ENCODE results near the gene ALOXE3. TPM values are rescaled to one million over a fixed set of nuclear protein-coding genes. Genes with fewer than 3 reads are reported as not detected.

Gene ALOXE3
- polyA plus RNA-seq, 2 of the 4 experiments (the other 2 are of a cell fraction) = 0.35 to 0.40 TPM

DNA sequence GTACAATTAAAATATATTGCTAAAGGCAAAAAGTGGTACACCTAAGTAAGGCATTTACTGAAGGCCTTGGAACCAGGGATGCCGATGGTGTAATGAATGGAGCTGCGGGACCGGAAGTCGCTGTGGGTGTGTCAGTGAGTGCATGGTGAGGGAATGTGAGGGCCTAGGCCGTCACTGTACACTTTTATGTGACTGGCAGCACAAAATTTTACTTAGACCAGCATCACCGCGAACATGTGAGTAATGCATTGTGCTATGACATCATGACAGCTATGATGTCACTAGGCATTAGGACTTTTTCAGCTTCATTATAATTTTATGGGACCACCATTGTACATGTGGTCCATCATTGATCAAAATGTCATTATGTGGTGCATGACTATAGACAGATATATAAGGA, 64.7 kb downstream of the ALOXE3 start:
- POLR2A ChIA-PET = interaction anchor here (0.7 kb wide), 1 partner anchor 12 kb away, joined by 3 read pairs; no protein-coding TSS in a partner anchor
- FAIRE-seq = no peak

DNA sequence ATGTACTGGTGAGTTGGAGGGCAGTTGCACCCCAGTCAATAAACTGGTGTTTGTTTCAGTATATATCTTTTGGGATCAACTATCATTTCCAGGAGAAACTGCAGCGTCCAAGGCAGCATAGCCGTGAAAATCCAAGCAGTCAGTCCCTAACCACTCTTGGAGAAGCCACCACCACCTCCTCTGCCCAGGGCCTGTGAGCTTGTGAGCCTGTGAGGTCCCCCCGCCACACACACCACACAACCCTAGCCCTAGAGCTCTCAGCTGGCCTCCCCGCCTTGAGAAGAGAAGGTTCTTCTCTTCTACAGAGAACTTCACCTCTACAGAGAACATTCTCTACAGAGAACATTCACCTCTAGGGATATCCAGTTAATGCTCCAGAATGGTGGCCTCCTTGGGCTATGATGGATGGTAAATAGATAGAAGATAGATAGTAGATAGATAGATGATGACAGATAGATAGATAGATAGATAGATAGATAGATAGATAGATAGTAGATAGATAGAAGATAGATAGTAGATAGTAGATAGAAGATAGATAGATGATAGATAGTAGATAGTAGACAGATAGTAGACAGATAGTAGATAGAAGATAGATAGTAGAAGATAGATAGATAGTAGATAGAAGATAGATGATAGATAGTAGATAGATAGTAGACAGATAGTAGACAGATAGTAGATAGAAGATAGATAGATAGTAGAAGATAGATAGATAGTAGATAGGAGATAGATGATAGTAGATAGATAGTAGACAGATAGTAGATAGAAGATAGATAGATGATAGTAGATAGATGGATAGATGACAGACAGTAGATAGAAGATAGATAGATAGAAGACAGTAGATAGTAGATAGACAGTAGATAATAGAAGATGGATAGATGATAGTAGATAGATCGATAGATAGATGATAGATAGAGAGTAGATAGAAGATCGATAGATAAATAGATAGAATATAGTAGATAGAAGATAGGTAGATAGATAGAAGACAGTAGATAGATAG, 65.8 kb downstream of the ALOXE3 start:
- WGBS (ENCODE audit: missing lambda C conversion rate) = 42% methylated on average over 6 of the region's 6 CpGs
- H3K4me2 ChIP-seq = no peak overlapping the region
- no peaks in the 10 kb centered on the region; the same call in 2 of the 3 replicates for H3K4me1 ChIP-seq
- ChIA-PET CTCF (interaction anchor here (0.9 to 13.8 kb wide), 13 partner anchors 8 to 310 kb away, joined by 3 to 682 read pairs (median 4); partner anchors contain the start of genes ALOX12B and TRAPPC1), POLR2A (no interaction called here)
- TF ChIP-seq NFE2L2 (conservative IDR thresholded peaks at IDR 0.05; ENCODE audit: low read length) (no peak), HEYL (CRISPR knock-in tag; IDR thresholded peaks at IDR 0.05) (no peak), NR3C1 (IDR thresholded peaks at IDR 0.05) (no peak), RARB (CRISPR knock-in tag; IDR thresholded peaks at IDR 0.05) (no peak), SREBF2 (IDR thresholded peaks at IDR 0.05) (no peak), POLR2AphosphoS2 (conservative IDR thresholded peaks at IDR 0.05; ENCODE audit: low read length) (no peak), EHMT2 (IDR thresholded peaks at IDR 0.05; ENCODE audit: low read depth) (no peak), EP300 (IDR thresholded peaks at IDR 0.05) (no peak), MAFK (IDR thresholded peaks at IDR 0.05; ENCODE audit: partially characterized antibody) (no peak), JUNB (IDR thresholded peaks at IDR 0.05) (no peak), CEBPB (IDR thresholded peaks at IDR 0.05) (no peak), EHF (CRISPR knock-in tag; IDR thresholded peaks at IDR 0.05) (no peak), FOSL2 (IDR thresholded peaks at IDR 0.05) (no peak), FOSL2 (CRISPR knock-in tag; IDR thresholded peaks at IDR 0.05) (no peak), HDAC2 (IDR thresholded peaks at IDR 0.05) (no peak)
- TF ChIP-seq, protein P1, sequence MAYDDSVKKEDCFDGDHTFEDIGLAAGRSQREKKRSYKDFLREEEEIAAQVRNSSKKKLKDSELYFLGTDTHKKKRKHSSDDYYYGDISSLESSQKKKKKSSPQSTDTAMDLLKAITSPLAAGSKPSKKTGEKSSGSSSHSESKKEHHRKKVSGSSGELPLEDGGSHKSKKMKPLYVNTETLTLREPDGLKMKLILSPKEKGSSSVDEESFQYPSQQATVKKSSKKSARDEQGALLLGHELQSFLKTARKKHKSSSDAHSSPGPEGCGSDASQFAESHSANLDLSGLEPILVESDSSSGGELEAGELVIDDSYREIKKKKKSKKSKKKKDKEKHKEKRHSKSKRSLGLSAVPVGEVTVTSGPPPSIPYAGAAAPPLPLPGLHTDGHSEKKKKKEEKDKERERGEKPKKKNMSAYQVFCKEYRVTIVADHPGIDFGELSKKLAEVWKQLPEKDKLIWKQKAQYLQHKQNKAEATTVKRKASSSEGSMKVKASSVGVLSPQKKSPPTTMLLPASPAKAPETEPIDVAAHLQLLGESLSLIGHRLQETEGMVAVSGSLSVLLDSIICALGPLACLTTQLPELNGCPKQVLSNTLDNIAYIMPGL (CRISPR knock-in tag; IDR thresholded peaks at IDR 0.05; ENCODE audit: borderline replicate concordance) = no peak
- TF ChIP-seq, protein P2, sequence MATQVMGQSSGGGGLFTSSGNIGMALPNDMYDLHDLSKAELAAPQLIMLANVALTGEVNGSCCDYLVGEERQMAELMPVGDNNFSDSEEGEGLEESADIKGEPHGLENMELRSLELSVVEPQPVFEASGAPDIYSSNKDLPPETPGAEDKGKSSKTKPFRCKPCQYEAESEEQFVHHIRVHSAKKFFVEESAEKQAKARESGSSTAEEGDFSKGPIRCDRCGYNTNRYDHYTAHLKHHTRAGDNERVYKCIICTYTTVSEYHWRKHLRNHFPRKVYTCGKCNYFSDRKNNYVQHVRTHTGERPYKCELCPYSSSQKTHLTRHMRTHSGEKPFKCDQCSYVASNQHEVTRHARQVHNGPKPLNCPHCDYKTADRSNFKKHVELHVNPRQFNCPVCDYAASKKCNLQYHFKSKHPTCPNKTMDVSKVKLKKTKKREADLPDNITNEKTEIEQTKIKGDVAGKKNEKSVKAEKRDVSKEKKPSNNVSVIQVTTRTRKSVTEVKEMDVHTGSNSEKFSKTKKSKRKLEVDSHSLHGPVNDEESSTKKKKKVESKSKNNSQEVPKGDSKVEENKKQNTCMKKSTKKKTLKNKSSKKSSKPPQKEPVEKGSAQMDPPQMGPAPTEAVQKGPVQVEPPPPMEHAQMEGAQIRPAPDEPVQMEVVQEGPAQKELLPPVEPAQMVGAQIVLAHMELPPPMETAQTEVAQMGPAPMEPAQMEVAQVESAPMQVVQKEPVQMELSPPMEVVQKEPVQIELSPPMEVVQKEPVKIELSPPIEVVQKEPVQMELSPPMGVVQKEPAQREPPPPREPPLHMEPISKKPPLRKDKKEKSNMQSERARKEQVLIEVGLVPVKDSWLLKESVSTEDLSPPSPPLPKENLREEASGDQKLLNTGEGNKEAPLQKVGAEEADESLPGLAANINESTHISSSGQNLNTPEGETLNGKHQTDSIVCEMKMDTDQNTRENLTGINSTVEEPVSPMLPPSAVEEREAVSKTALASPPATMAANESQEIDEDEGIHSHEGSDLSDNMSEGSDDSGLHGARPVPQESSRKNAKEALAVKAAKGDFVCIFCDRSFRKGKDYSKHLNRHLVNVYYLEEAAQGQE (IDR thresholded peaks at IDR 0.05) = no peak
- TF ChIP-seq, protein P3, sequence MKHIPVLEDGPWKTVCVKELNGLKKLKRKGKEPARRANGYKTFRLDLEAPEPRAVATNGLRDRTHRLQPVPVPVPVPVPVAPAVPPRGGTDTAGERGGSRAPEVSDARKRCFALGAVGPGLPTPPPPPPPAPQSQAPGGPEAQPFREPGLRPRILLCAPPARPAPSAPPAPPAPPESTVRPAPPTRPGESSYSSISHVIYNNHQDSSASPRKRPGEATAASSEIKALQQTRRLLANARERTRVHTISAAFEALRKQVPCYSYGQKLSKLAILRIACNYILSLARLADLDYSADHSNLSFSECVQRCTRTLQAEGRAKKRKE (CRISPR knock-in tag; IDR thresholded peaks at IDR 0.05; ENCODE audit: low read depth) = no peak
- no peak overlapping the region for H3K4me3 ChIP-seq
- DNase-seq (ENCODE audit: low read depth in 1 of 2, low spot score in 1 of 2) (no peak), FAIRE-seq (no peak), ATAC-seq (no peak)
- no peaks in the 10 kb centered on the region for H3K9me3 ChIP-seq
- no peak overlapping the region for H3K27ac ChIP-seq

More for the DNA sequence above, 64.7 kb downstream of the ALOXE3 start:
- Histone ChIP-seq H3K4me3 (no peak overlapping the region), H3K9me3 (no peaks in the 10 kb centered on the region), H3K4me1 (no peaks in the 10 kb centered on the region; the same call in 2 of the 3 replicates), H3K27ac (no peak overlapping the region), H3K4me2 (no peak overlapping the region)
- CTCF ChIA-PET = interaction anchor here (0.8 to 13.8 kb wide), 6 partner anchors 8 to 141 kb away, joined by 3 to 682 read pairs (median 76); partner anchors contain the start of genes ALOX12B and ALOX15B
- no peak for TF ChIP-seq RFX5 (IDR thresholded peaks at IDR 0.05)
- no peak for TF ChIP-seq HOXA7 (CRISPR knock-in tag; IDR thresholded peaks at IDR 0.05)
- TF ChIP-seq, protein P2 (IDR thresholded peaks at IDR 0.05) = no peak
- no peak for TF ChIP-seq FOSL2 (IDR thresholded peaks at IDR 0.05)
- no peak for TF ChIP-seq FOSL2 (CRISPR knock-in tag; IDR thresholded peaks at IDR 0.05)
- TF ChIP-seq, protein P4, sequence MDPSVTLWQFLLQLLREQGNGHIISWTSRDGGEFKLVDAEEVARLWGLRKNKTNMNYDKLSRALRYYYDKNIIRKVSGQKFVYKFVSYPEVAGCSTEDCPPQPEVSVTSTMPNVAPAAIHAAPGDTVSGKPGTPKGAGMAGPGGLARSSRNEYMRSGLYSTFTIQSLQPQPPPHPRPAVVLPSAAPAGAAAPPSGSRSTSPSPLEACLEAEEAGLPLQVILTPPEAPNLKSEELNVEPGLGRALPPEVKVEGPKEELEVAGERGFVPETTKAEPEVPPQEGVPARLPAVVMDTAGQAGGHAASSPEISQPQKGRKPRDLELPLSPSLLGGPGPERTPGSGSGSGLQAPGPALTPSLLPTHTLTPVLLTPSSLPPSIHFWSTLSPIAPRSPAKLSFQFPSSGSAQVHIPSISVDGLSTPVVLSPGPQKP (IDR thresholded peaks at IDR 0.05; ENCODE audit: low read depth, low read length) = no peak
- no peak for TF ChIP-seq POLR2A (IDR thresholded peaks at IDR 0.05; ENCODE audit: low read length)
- TF ChIP-seq SREBF2 (IDR thresholded peaks at IDR 0.05) = no peak
- TF ChIP-seq SMC3 (IDR thresholded peaks at IDR 0.05) = no peak
- TF ChIP-seq RARB (CRISPR knock-in tag; IDR thresholded peaks at IDR 0.05) = no peak
- 76% methylated on average over 7 of the region's 7 CpGs for WGBS (ENCODE audit: missing lambda C conversion rate)
- DNase-seq (ENCODE audit: low read depth in 1 of 2, low spot score in 1 of 2) (no peak), ATAC-seq (no peak)

Measured in A549 (cell line).